K562 (cell line): ENCODE results near the gene ATRIP. TPM values are rescaled to one million over a fixed set of nuclear protein-coding genes. Genes with fewer than 3 reads are reported as not detected.

Experiments
- ATAC-seq: fragments of 200-7000 bp; cut with Tn5 transposase; 3 replicates; pipeline ENCODE4 v1.9.1; 2020; ENCODE audit warnings: moderate library complexity
- BruUV-seq: library from RNA; stranded (reverse); fragments of 400-500 nt; replicated peaks from 2 replicates; lab custom pipeline; 2021; lab: Mats Ljungman, UMichigan
- CTCF ChIA-PET: fragments of 300-600 bp; formaldehyde crosslinking; extraction: SDS; loops from one replicate; lab custom pipeline; 2021; ENCODE audit warnings: low intra/inter-chr PET ratio; lab: Yijun Ruan, JAX
- POLR2A ChIA-PET: fragments of 300-600, 350-650 bp; sonication (Branson Sonifier 250); formaldehyde crosslinking; extraction: SDS; loops from one replicate; lab custom pipeline; 2021; ENCODE audit warnings: antibody characterized with exemption, inconsistent platforms; lab: Yijun Ruan, JAX
- DNase-seq, 4 experiments: peaks; one replicate each; pipeline versions ENCODE4 v3.0.0 to v3.0.0-alpha.2; 2011 to 2018; ENCODE audit warnings: low spot score in 3 of 4, mixed read lengths in 3 of 4; ENCODE audit errors: extremely low read depth in 1 of 4
- FAIRE-seq: peaks from 2 replicates; lab custom pipeline; 2011; peaks lifted over from hg19 to GRCh38; lab: Jason Lieb, UNC
- H2AFZ ChIP-seq: 2 replicates; pipeline ENCODE4 v1.6.0; 2011; ENCODE audit warnings: low read depth, low read length, control low read depth, inconsistent platforms
- H3K27ac ChIP-seq: fragments of 200-600 bp; 3 replicates; pipeline ENCODE4 v1.8.0; 2011; ENCODE audit warnings: low read depth, mild to moderate bottlenecking, control low read depth, inconsistent platforms, low read length, moderate library complexity, mixed read lengths; ENCODE audit errors: extremely low read depth
- H3K27me3 ChIP-seq, 2 experiments: fragments of 300-600 bp in 1 of 2; 2 replicates in 1 of 2; 3 replicates in 1 of 2; pipeline versions ENCODE4 v1.6.0 to v1.8.0; 2011; ENCODE audit warnings: inconsistent platforms in 2 of 2, low read length in 2 of 2, mild to moderate bottlenecking in 1 of 2, mixed read lengths in 1 of 2, moderate library complexity in 1 of 2; ENCODE audit not compliant: control insufficient read depth in 2 of 2, insufficient read depth in 2 of 2
- H3K36me3 ChIP-seq: fragments of 300-600 bp; 3 replicates; pipeline ENCODE4 v1.8.0; 2011; ENCODE audit warnings: mild to moderate bottlenecking, low read length, inconsistent platforms; ENCODE audit not compliant: control insufficient read depth, insufficient read depth
- H3K4me1 ChIP-seq, 2 experiments: fragments of 200-600 bp in 1 of 2; replicated peaks in 1 of 2; 2 replicates in 1 of 2; 3 replicates in 1 of 2; pipeline versions ENCODE4 v1.5.1 to v1.8.0; 2011; ENCODE audit warnings: inconsistent platforms in 2 of 2, low read length in 2 of 2, mild to moderate bottlenecking in 1 of 2, mixed read lengths in 1 of 2, moderate library complexity in 1 of 2; ENCODE audit not compliant: control insufficient read depth in 2 of 2, insufficient read depth in 2 of 2
- H3K4me2 ChIP-seq: 2 replicates; pipeline ENCODE4 v1.6.1; 2011; ENCODE audit warnings: low read length, control low read depth, inconsistent platforms, mixed read lengths; ENCODE audit not compliant: insufficient read depth
- H3K4me3 ChIP-seq: fragments of 200-600 bp; sonication (generic), shearing (Covaris generic); 2 replicates; pipeline ENCODE4 v1.5.1; 2016; ENCODE audit warnings: control low read depth, inconsistent platforms
- H3K79me2 ChIP-seq: fragments of 200-600 bp; 3 replicates; pipeline ENCODE4 v1.8.0; 2011; ENCODE audit warnings: low read length, inconsistent platforms; ENCODE audit not compliant: control insufficient read depth, insufficient read depth
- H3K9ac ChIP-seq, 2 experiments: 2 replicates each; pipeline versions ENCODE4 v1.6.0 to v1.6.1; 2011; ENCODE audit warnings: low read depth in 2 of 2, low read length in 2 of 2, control low read depth in 1 of 2, inconsistent platforms in 1 of 2, mild to moderate bottlenecking in 1 of 2, mixed read lengths in 1 of 2; ENCODE audit not compliant: insufficient read depth in 1 of 2
- H3K9me1 ChIP-seq: one replicate; pipeline ENCODE4 v1.6.0; 2011; ENCODE audit warnings: inconsistent platforms, mild to moderate bottlenecking, low read length, moderate library complexity; ENCODE audit not compliant: control insufficient read depth, insufficient read depth
- H3K9me3 ChIP-seq: replicated peaks from 2 replicates; pipeline ENCODE4 v1.5.1; 2011; ENCODE audit warnings: low read depth, low read length, inconsistent platforms; ENCODE audit not compliant: control insufficient read depth, insufficient read depth
- H4K20me1 ChIP-seq: replicated peaks from 2 replicates; pipeline ENCODE4 v1.6.1; 2011; ENCODE audit warnings: low read length, inconsistent platforms, mixed read lengths; ENCODE audit not compliant: control insufficient read depth, insufficient read depth
- CTCF ChIP-seq, 3 experiments: IDR thresholded peaks in 2 of 3; conservative IDR thresholded peaks in 1 of 3; 2 replicates each; pipeline ENCODE4 v1.5.1; 2011 to 2012; ENCODE audit warnings: low read length in 3 of 3, mild to moderate bottlenecking in 3 of 3, control low read depth in 2 of 3, improper control_type of control experiment in 1 of 3, inconsistent platforms in 1 of 3, low read depth in 1 of 3, mixed read lengths in 1 of 3, moderate library complexity in 1 of 3; ENCODE audit not compliant: insufficient read depth in 2 of 3
- HES1 ChIP-seq: fragments of 450-650 bp; IDR thresholded peaks from 2 replicates; pipeline ENCODE4 v1.6.1; 2016; ENCODE audit warnings: low read depth, mild to moderate bottlenecking, moderate library complexity
- JUND ChIP-seq, 2 experiments: IDR thresholded peaks; 2 replicates in 1 of 2; 3 replicates in 1 of 2; pipeline ENCODE4 v1.6.1; 2011; ENCODE audit warnings: borderline replicate concordance in 2 of 2, low read depth in 2 of 2, low read length in 2 of 2, improper control_type of control experiment in 1 of 2, missing biosample characterization in 1 of 2, missing genetic modification characterization in 1 of 2, missing genetic modification reagents in 1 of 2
- WGBS: fragments of 100-300 bp; shearing (Covaris generic); methylation state at CpG from one replicate; pipeline ENCODE4 v1.1.6; 2016; ENCODE audit warnings: low coverage, mixed read lengths; ENCODE audit not compliant: insufficient coverage; ENCODE audit errors: missing lambda C conversion rate; 5-methylcytosine and 5-hydroxymethylcytosine counted together
- in situ Hi-C: fragments of 300-500 bp; cut with MboI; formaldehyde crosslinking; loops from 4 replicates; pipeline ENCODE4 v1.15.0; 2018; ENCODE audit warnings: inconsistent platforms, mixed read lengths
- intact Hi-C: fragments of 100-400 bp; cut with micrococcal nuclease; formaldehyde crosslinking; loops from 2 replicates; pipeline ENCODE4 v1.14.2; 2022
- polyA plus RNA-seq, 8 experiments: library from polyadenylated mRNA; depleted of rRNA in 4 of 8; stranded (reverse) in 5 of 8; unstranded in 3 of 8; fragments of >200 nt; fragmentation: Nextera tagmentation in 2 of 8; fragmentation: Illumina TruSeq in 1 of 8; extraction: Ambion mirVana in 2 of 8; extraction: Trizol in 1 of 8; gene quantifications; 2 replicates each; pipeline versions ENCODE4 v1.2.1 to v1.2.3, GENCODE V29; 2011 to 2014; ENCODE audit warnings: inconsistent platforms in 1 of 8, missing spikeins in 1 of 8
- total RNA-seq, 7 experiments: library from RNA; depleted of rRNA in 6 of 7; stranded (reverse); fragments of >200 nt in 6 of 7; fragmentation: Illumina TruSeq in 2 of 7; extraction: Trizol in 2 of 7; gene quantifications; 2 replicates each; pipeline versions ENCODE4 v1.2.1 to v1.2.3, GENCODE V29; 2011 to 2021; ENCODE audit warnings: low replicate concordance in 1 of 7

Gene ATRIP
- total and polyA plus RNA-seq, 9 of the 15 experiments (the other 6 are each of a cell fraction or from before 2014, with no cell fraction given) = 1.7 to 15.7 (median 10.5) TPM

DNA sequence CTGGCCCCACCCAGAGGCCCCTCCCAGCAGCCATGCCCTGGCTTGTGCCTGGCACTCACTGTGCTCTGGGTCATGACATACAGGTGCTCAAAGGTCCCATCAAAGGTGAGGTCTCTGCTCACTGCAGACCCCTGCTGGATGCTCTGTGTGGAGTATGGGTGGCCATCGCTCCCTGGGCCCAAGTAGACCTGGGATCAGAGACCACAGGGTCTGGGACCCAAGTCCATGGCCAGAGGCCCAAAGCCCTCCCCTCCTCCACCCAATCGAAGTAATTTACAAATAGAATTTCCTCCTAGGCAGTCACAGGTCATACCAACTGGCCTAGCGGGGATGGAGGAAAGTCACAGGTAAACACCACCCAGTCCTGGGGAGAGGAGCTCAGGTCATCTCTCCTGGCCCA is 24.3 kb upstream of the ATRIP start:
- H3K36me3 ChIP-seq = no peaks in the 10 kb centered on the region
- H3K4me2 ChIP-seq = no peak overlapping the region
- TF ChIP-seq CTCF (IDR thresholded peaks at IDR 0.05 in 2 of 3, conservative IDR thresholded peaks at IDR 0.05 in 1 of 3; ENCODE audit: insufficient read depth in 2 of 3, low read depth in 1 of 3, low read length in 3 of 3) = peak in 1 of 3 experiments; percentile 6; a peak in 1 of 6 replicates
- no peak for TF ChIP-seq HES1
- TF ChIP-seq JUND (IDR thresholded peaks at IDR 0.05; ENCODE audit: borderline replicate concordance, low read depth, low read length) = no peak
- no peak for TF ChIP-seq JUND (tag; IDR thresholded peaks at IDR 0.05; ENCODE audit: borderline replicate concordance, low read depth, low read length)
- DNase-seq = no peak
- H3K9me3 ChIP-seq = no peaks in the 10 kb centered on the region
- no peak for ATAC-seq
- H3K4me3 ChIP-seq = no peak overlapping the region
- ChIA-PET POLR2A (interaction anchor here (0.6 to 1.0 kb wide), 3 partner anchors 10 to 187 kb away, joined by 3 to 4 read pairs (median 4); partner anchors contain the start of gene UQCRC1), CTCF (no interaction called here)
- in situ Hi-C loops (no loop called here), intact Hi-C loops (no loop called here)
- 77% methylated on average over 3 of the region's 3 CpGs for WGBS
- no peaks in the 10 kb centered on the region for H3K9me1 ChIP-seq
- FAIRE-seq = no peak
- no peaks in the 10 kb centered on the region for H3K79me2 ChIP-seq
- H3K27me3 ChIP-seq = no peaks in the 10 kb centered on the region
- H3K9ac ChIP-seq = no peak overlapping the region
- no TSS peak for BruUV-seq
- H3K4me1 ChIP-seq = peaks cover 0 to 27% of the 10 kb centered on the region in 2 experiments; a peak in 2 of 5 replicates
- no peaks in the 10 kb centered on the region for H4K20me1 ChIP-seq
- H2AFZ ChIP-seq = no peak overlapping the region
- no peak overlapping the region for H3K27ac ChIP-seq
